NK-92 treated with Interleukin-12 subunit alpha and Interleukin-12 subunit beta, amount 100 ng/mL, for 24 hours (cell line): ENCODE results near the gene AEN.

Experiments
- DNase-seq: peaks from one replicate; lab custom pipeline; 2025; lab: John Stamatoyannopoulos, UW

AEN gene

GRCh38 chr15:88649753-88650551, 28.8 kb downstream of the AEN start:
- DNase-seq = no peak

GRCh38 chr15:88650556-88650955, 29.4 kb downstream of the AEN start:
- DNase-seq = no peak

- no peak for DNase-seq
Measured at GRCh38 chr15:88651136-88651732, 30.1 kb downstream of the AEN start.

GRCh38 chr15:88651971-88652370, 30.8 kb downstream of the AEN start:
- DNase-seq = no peak

- no peak for DNase-seq
Measured at GRCh38 chr15:88652456-88653199, 31.5 kb downstream of the AEN start.

GRCh38 chr15:88653200-88654064, 32.3 kb downstream of the AEN start:
- no peak for DNase-seq

- DNase-seq = no peak
Measured at GRCh38 chr15:88654430-88655102, 33.4 kb downstream of the AEN start.

- DNase-seq = no peak
Measured at GRCh38 chr15:88655103-88655553, 34.0 kb downstream of the AEN start.

- no peak for DNase-seq
Measured at GRCh38 chr15:88655800-88656488, 34.8 kb downstream of the AEN start.

- DNase-seq = no peak
Measured at GRCh38 chr15:88656760-88657221, 35.7 kb downstream of the AEN start.

GRCh38 chr15:88657326-88658069, 36.4 kb downstream of the AEN start:
- no peak for DNase-seq

GRCh38 chr15:88658070-88658965, 37.2 kb downstream of the AEN start:
- DNase-seq = no peak

- DNase-seq = no peak
Measured at GRCh38 chr15:88658972-88659931, 38.1 kb downstream of the AEN start.

- no peak for DNase-seq
Measured at GRCh38 chr15:88661041-88661700, 40.0 kb downstream of the AEN start.

GRCh38 chr15:88661761-88662556, 40.8 kb downstream of the AEN start:
- DNase-seq = no peak

GRCh38 chr15:88663141-88663621, 42.0 kb downstream of the AEN start:
- DNase-seq = no peak
